Measurements from ENCODE around the gene TXLNA.

TXLNA gene

GRCh38 chr1:32150847-32151246 lies 28.6 kb upstream of the TXLNA start:
- no peak for TF ChIP-seq EZH2phosphoT487 (IDR thresholded peaks at IDR 0.05; ENCODE audit: borderline replicate concordance, low read length)
- no peak for TF ChIP-seq CTCF (IDR thresholded peaks at IDR 0.05; ENCODE audit: low read depth, low read length, poor library complexity, severe bottlenecking)
- Histone ChIP-seq H3K9me2 (replicated peaks; ENCODE audit: control insufficient read depth, low read length) (no peaks in the 10 kb centered on the region), H3F3A (ENCODE audit: control insufficient read depth, insufficient read depth) (0 out of 2 replicates have a peak, but pooled peaks cover 2% of the 10 kb centered on the region), H3K27ac (ENCODE audit: low read depth, low read length) (no peak overlapping the region), H3K36me3 (ENCODE audit: control insufficient read depth, low read length) (peaks cover 12% of the 10 kb centered on the region), H3K4me1 (ENCODE audit: control insufficient read depth, low read length) (no peaks in the 10 kb centered on the region), H4K20me1 (ENCODE audit: control insufficient read depth, insufficient read depth, low read depth, low read length) (no peaks in the 10 kb centered on the region), H3K4me3 (ENCODE audit: low read length) (no peak overlapping the region), H3K27me3 (ENCODE audit: control insufficient read depth, low read length) (no peaks in the 10 kb centered on the region), H3K79me2 (ENCODE audit: control insufficient read depth, low read length) (peaks cover 80% of the 10 kb centered on the region), H3K4me2 (ENCODE audit: low read length) (no peak overlapping the region), H3K9me3 (ENCODE audit: control insufficient read depth, insufficient read depth, low read length) (no peaks in the 10 kb centered on the region)

DNA sequence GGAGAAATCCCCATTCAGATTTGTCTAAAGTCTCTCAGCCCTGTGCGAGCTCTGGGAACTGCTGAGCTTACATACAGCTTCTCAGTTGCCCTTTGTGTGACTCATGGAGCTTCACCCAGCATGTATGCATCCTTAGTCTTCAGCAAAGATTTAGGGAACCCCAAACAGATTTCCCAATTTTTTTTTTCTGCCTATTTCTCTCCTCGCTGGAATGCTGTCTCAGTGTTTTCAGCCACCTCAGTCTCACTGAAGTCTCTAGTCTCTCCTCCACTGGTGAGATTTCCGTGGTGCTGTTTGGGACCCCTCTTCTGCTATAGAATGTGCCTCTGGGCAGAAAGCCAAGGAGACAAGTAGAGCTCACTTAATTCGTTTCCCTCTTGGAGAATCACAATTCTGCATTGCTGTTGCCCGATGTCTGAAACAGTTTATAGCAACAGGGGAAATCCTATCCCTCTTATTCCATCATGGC lies 28.1 kb upstream of the TXLNA start:
- no peak overlapping the region for H3K4me2 ChIP-seq (ENCODE audit: low read length)
- H3K9me3 ChIP-seq (ENCODE audit: control insufficient read depth, insufficient read depth, low read length), result no peaks in the 10 kb centered on the region
- H3K27ac ChIP-seq (ENCODE audit: low read depth, low read length), result no peak overlapping the region
- no peaks in the 10 kb centered on the region for H3K27me3 ChIP-seq (ENCODE audit: control insufficient read depth, low read length)
- H3K79me2 ChIP-seq (ENCODE audit: control insufficient read depth, low read length), result peaks cover 75% of the 10 kb centered on the region
- peaks cover 17% of the 10 kb centered on the region for H3K36me3 ChIP-seq (ENCODE audit: control insufficient read depth, low read length)
- TF ChIP-seq CTCF (IDR thresholded peaks at IDR 0.05; ENCODE audit: low read depth, low read length, poor library complexity, severe bottlenecking) (no peak), EZH2phosphoT487 (IDR thresholded peaks at IDR 0.05; ENCODE audit: borderline replicate concordance, low read length) (no peak)
- H4K20me1 ChIP-seq (ENCODE audit: control insufficient read depth, insufficient read depth, low read depth, low read length), result no peaks in the 10 kb centered on the region
- no peaks in the 10 kb centered on the region for H3F3A ChIP-seq (ENCODE audit: control insufficient read depth, insufficient read depth)
- no peaks in the 10 kb centered on the region for H3K4me1 ChIP-seq (ENCODE audit: control insufficient read depth, low read length)
- no peak overlapping the region for H3K4me3 ChIP-seq (ENCODE audit: low read length)
- H3K9me2 ChIP-seq (replicated peaks; ENCODE audit: control insufficient read depth, low read length), result no peaks in the 10 kb centered on the region

DNA sequence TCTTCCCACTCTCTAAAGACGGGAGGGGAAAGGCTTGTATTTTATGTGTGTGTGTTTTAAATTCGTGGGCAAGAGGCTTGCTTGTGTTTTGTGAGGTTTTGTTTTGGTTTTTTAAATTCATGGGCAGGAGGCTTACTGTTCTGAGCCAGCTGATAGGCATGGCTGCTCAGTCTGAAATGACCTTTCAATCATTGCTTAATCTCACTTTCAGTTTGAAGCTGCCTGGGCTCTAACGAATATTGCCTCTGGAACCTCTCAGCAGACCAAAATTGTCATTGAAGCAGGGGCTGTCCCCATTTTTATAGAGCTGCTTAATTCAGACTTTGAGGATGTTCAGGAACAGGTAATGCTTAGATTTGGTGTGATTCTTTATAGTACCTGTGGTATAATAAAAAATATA lies 20.3 kb upstream of the TXLNA start:
- H3K36me3 ChIP-seq (ENCODE audit: control insufficient read depth, low read length), result peaks cover 79% of the 10 kb centered on the region
- no peak overlapping the region for H3K4me2 ChIP-seq (ENCODE audit: low read length)

More for the DNA sequence above, 20.3 kb upstream of the TXLNA start:
- H3K9me3 ChIP-seq (ENCODE audit: control insufficient read depth, insufficient read depth, low read length), result no peaks in the 10 kb centered on the region
- no peaks in the 10 kb centered on the region for H3K4me1 ChIP-seq (ENCODE audit: control insufficient read depth, low read length)
- no peaks in the 10 kb centered on the region for H3K9me2 ChIP-seq (replicated peaks; ENCODE audit: control insufficient read depth, low read length)
- no peaks in the 10 kb centered on the region for H3K27me3 ChIP-seq (ENCODE audit: control insufficient read depth, low read length)
- TF ChIP-seq CTCF (IDR thresholded peaks at IDR 0.05; ENCODE audit: low read depth, low read length, poor library complexity, severe bottlenecking) (no peak), EZH2phosphoT487 (IDR thresholded peaks at IDR 0.05; ENCODE audit: borderline replicate concordance, low read length) (no peak)
- no peak overlapping the region for H3K27ac ChIP-seq (ENCODE audit: low read depth, low read length)
- H3K4me3 ChIP-seq (ENCODE audit: low read length), result no peak overlapping the region
- H4K20me1 ChIP-seq (ENCODE audit: control insufficient read depth, insufficient read depth, low read depth, low read length), result no peaks in the 10 kb centered on the region
- H3K79me2 ChIP-seq (ENCODE audit: control insufficient read depth, low read length), result peaks cover 3% of the 10 kb centered on the region
- H3F3A ChIP-seq (ENCODE audit: control insufficient read depth, insufficient read depth), result no peaks in the 10 kb centered on the region

Data from DOHH2 (cell line).